Esophagus (tissue), 2 donors: Measurements from ENCODE around the gene RNASE13. TPM values are rescaled to one million over a fixed set of nuclear protein-coding genes. Genes with fewer than 3 reads are reported as not detected.

Experiments used
- polyA plus RNA-seq, 2 donors: library from polyadenylated mRNA; stranded (reverse); fragments of 200-250 nt; gene quantifications; one replicate each; pipeline ENCODE4 v1.2.3, GENCODE V29; 2013
- donor health status: healthy with polysubstance abuse.
- donor health status: Bipolar disorder and iron deficiency.

RNASE13 gene
- polyA plus RNA-seq, 2 donors: not detected

Other genes starting within 250 kb of the RNASE13 start
- gene RNASE1, start 232.0 kb downstream of the RNASE13 start, polyA plus RNA-seq: 10 to 100 TPM; 21.7 to 46.5 TPM
- under 1 TPM in 1 of 2 donors, not detected in 1; 0.09 TPM for gene RNASE3, start 143.4 kb downstream of the RNASE13 start, polyA plus RNA-seq
- under 1 TPM; 0.29 to 0.46 TPM for gene RNASE2, start 79.3 kb downstream of the RNASE13 start, polyA plus RNA-seq
- 10 to 100 TPM; 55.1 to 56.3 TPM for gene METTL17, start 44.8 kb downstream of the RNASE13 start, polyA plus RNA-seq
- 10 to 100 TPM in 1 of 2 donors, 1 to 10 TPM in 1; 8.2 to 20.3 TPM for gene SLC39A2, start 35.5 kb downstream of the RNASE13 start, polyA plus RNA-seq
- gene NDRG2, start 9.7 kb downstream of the RNASE13 start, polyA plus RNA-seq: 100 to 1,000 TPM; 131 to 252 TPM
- gene TPPP2, start 4.6 kb downstream of the RNASE13 start, polyA plus RNA-seq: under 1 TPM in 1 of 2 donors, not detected in 1; 0.14 TPM
- gene RNASE7, start 7.6 kb upstream of the RNASE13 start, polyA plus RNA-seq: 10 to 100 TPM; 33.9 to 92.8 TPM
- not detected for gene RNASE8, start 23.0 kb upstream of the RNASE13 start, polyA plus RNA-seq
- 1 to 10 TPM; 1.8 to 3.0 TPM for gene ARHGEF40, start 35.5 kb upstream of the RNASE13 start, polyA plus RNA-seq
- gene ZNF219, start 63.8 kb upstream of the RNASE13 start, polyA plus RNA-seq: 10 to 100 TPM; 39.9 to 42.2 TPM
- 1 to 10 TPM; 1.6 to 1.8 TPM for gene TMEM253, start 66.3 kb upstream of the RNASE13 start, polyA plus RNA-seq
- gene OR5AU1, start 121.3 kb upstream of the RNASE13 start, polyA plus RNA-seq: not detected
- gene HNRNPC, start 234.6 kb upstream of the RNASE13 start, polyA plus RNA-seq: 100 to 1,000 TPM; 431 to 699 TPM
- under 1 TPM; 0.11 to 0.14 TPM for gene RPGRIP1, start 245.3 kb upstream of the RNASE13 start, polyA plus RNA-seq